Smooth muscle cell (in vitro differentiated cells): ENCODE results near the gene TNS4. TPM values are rescaled to one million over a fixed set of nuclear protein-coding genes. Genes with fewer than 3 reads are reported as not detected.

Experiments used
- DNase-seq: peaks from one replicate; lab custom pipeline; 2025; ENCODE audit not compliant: unreplicated experiment; lab: John Stamatoyannopoulos, UW
- H2AFZ ChIP-seq: fragments of 200-600 bp; sonication (generic); 2 replicates; pipeline ENCODE4 v1.6.0; 2016; ENCODE audit warnings: antibody characterized with exemption, low read depth, mild to moderate bottlenecking
- H3F3A ChIP-seq: fragments of 200-600 bp; sonication (generic); 2 replicates; pipeline ENCODE4 v1.6.0; 2017; ENCODE audit warnings: antibody characterized with exemption, low read depth
- H3K27ac ChIP-seq: fragments of 200-600 bp; sonication (generic); 2 replicates; pipeline ENCODE4 v1.5.1; 2016; ENCODE audit warnings: low read depth, mild to moderate bottlenecking
- H3K27me3 ChIP-seq: fragments of 200-600 bp; sonication (generic); 2 replicates; pipeline ENCODE4 v1.6.1; 2016; ENCODE audit warnings: low read depth, mild to moderate bottlenecking
- H3K36me3 ChIP-seq: fragments of 200-600 bp; sonication (generic); 2 replicates; pipeline ENCODE4 v1.5.1; 2016; ENCODE audit warnings: low read depth
- H3K4me1 ChIP-seq: fragments of 200-600 bp; sonication (generic); 2 replicates; pipeline ENCODE4 v1.5.1; 2016; ENCODE audit warnings: low read depth
- H3K4me2 ChIP-seq: fragments of 200-600 bp; sonication (generic); 2 replicates; pipeline ENCODE4 v1.6.0; 2016; ENCODE audit warnings: mild to moderate bottlenecking
- H3K4me3 ChIP-seq: fragments of 200-600 bp; sonication (generic); 2 replicates; pipeline ENCODE4 v1.5.1; 2016; ENCODE audit warnings: mild to moderate bottlenecking
- H3K79me2 ChIP-seq: fragments of 200-600 bp; sonication (generic); 2 replicates; pipeline ENCODE4 v1.6.0; 2016; ENCODE audit warnings: low read depth, mild to moderate bottlenecking
- H3K9ac ChIP-seq: fragments of 200-600 bp; sonication (generic); 2 replicates; pipeline ENCODE4 v1.6.0; 2016; ENCODE audit warnings: low read depth
- H3K9me3 ChIP-seq: fragments of 200-600 bp; sonication (generic); replicated peaks from 2 replicates; pipeline ENCODE4 v1.5.1; 2016; ENCODE audit warnings: low read depth
- H4K20me1 ChIP-seq: fragments of 200-600 bp; sonication (generic); 2 replicates; pipeline ENCODE4 v1.6.0; 2016; ENCODE audit warnings: low read depth
- WGBS: methylation state at CpG from one replicate; pipeline ENCODE4 v1.1.7; 2016; ENCODE audit warnings: low lambda C conversion rate; 5-methylcytosine and 5-hydroxymethylcytosine counted together
- polyA plus RNA-seq: library from polyadenylated mRNA; unstranded; fragments of >200 nt; fragmentation: Nextera tagmentation; extraction: Ambion mirVana; gene quantifications from 2 replicates; pipeline ENCODE4 v1.2.1, GENCODE V29; 2016
- total RNA-seq: library from RNA; depleted of rRNA; stranded (reverse); fragments of >200 nt; gene quantifications from 2 replicates; pipeline ENCODE4 v1.2.3, GENCODE V29; 2014
- TF ChIP-seq, protein P1 (sequence below): fragments of 200-600 bp; sonication (generic); IDR thresholded peaks from 2 replicates; pipeline ENCODE4 v1.5.1; 2017; ENCODE audit warnings: borderline replicate concordance, mild to moderate bottlenecking, antibody characterized with exemption; ENCODE audit not compliant: insufficient read depth, poor library complexity, severe bottlenecking

The TNS4 gene
- total and polyA plus RNA-seq, 2 experiments from 2014 or later, result 0.13 to 1.2 TPM

DNA sequence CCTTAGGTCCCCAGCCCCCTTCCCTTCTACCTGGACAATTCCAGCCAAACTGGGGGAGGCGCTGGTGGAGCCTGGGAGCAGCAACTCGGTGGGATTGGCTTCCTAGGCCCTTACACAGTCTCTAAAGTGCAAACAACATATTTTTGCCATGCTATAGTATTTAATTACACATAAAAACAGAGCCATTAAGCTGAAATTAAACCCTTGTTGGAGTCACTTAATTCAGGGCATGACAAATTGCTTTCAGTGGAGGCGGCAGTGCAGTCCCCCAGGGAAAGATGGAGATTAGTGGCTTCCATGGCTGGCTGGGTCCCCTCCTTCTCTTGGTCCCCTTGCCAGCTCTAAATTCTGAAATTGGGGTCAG lies 40.8 kb downstream of the TNS4 start:
- H3F3A ChIP-seq, result no peaks in the 10 kb centered on the region
- no peak overlapping the region for H3K4me2 ChIP-seq
- H3K4me1 ChIP-seq, result peaks cover 11% of the 10 kb centered on the region
- WGBS, result 87% methylated on average over 3 of the region's 3 CpGs
- no peaks in the 10 kb centered on the region for H3K9me3 ChIP-seq
- no peaks in the 10 kb centered on the region for H3K79me2 ChIP-seq
- no peak overlapping the region for H3K27ac ChIP-seq
- H3K9ac ChIP-seq, result no peak overlapping the region
- TF ChIP-seq, protein P1, sequence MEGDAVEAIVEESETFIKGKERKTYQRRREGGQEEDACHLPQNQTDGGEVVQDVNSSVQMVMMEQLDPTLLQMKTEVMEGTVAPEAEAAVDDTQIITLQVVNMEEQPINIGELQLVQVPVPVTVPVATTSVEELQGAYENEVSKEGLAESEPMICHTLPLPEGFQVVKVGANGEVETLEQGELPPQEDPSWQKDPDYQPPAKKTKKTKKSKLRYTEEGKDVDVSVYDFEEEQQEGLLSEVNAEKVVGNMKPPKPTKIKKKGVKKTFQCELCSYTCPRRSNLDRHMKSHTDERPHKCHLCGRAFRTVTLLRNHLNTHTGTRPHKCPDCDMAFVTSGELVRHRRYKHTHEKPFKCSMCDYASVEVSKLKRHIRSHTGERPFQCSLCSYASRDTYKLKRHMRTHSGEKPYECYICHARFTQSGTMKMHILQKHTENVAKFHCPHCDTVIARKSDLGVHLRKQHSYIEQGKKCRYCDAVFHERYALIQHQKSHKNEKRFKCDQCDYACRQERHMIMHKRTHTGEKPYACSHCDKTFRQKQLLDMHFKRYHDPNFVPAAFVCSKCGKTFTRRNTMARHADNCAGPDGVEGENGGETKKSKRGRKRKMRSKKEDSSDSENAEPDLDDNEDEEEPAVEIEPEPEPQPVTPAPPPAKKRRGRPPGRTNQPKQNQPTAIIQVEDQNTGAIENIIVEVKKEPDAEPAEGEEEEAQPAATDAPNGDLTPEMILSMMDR, result no peak
- no peak overlapping the region for H3K4me3 ChIP-seq
- DNase-seq, result no peak
- H2AFZ ChIP-seq, result no peak overlapping the region
- H3K27me3 ChIP-seq, result no peaks in the 10 kb centered on the region
- no peaks in the 10 kb centered on the region for H3K36me3 ChIP-seq
- no peaks in the 10 kb centered on the region for H4K20me1 ChIP-seq

DNA sequence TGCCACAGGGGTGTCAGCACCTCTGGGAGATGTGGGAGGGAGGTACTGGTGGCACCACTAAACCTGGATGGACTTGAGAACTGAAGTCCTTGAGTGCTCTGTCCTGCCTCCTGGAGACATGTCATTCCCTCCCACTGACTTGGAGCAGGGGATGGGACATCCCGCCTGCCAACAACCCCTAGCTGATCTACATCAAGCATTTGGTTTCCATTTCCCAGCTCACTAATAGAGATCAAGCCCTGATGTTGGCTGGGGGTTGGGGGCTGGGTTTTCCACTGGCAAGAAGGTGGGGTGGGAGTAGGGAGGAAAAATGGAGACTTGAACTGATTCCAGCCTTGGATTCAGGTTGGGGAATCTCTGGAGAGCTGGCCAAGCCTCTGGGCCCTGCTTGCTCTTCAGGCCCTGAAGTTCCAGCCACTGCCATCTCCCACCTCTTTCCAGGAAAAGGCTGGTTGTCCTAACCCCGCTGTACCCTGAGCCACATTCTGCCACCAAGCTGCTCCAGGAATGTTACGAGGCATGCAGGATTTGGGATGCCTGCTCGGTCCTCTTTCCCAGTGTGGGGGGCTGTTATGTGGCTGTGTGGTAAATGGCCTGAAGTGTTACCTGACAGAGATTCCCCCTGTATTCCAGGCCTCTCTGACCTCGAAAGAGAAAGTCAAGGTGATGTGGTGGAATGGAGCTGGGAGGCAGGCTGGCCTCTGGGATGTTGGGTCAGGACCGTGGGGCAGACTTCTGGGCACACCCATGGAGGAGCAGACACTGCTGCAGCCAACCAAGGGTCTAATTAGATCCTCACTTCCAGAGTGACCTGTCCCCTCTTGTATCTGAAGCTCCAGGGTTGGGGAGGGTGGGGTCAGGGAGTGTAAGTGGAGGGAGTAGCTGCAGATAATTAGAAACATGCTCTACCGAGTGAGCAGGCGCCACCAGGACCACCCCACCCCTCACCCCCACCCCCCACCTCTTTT lies 41.5 kb downstream of the TNS4 start:
- TF ChIP-seq, protein P1, result no peak
- Histone ChIP-seq H3K79me2 (no peaks in the 10 kb centered on the region), H3K36me3 (no peaks in the 10 kb centered on the region), H3K4me1 (peaks cover 11% of the 10 kb centered on the region), H3K27ac (no peak overlapping the region), H3K4me3 (no peak overlapping the region), H2AFZ (no peak overlapping the region), H3F3A (no peaks in the 10 kb centered on the region), H4K20me1 (no peaks in the 10 kb centered on the region), H3K4me2 (no peak overlapping the region), H3K27me3 (no peaks in the 10 kb centered on the region), H3K9me3 (no peaks in the 10 kb centered on the region), H3K9ac (no peak overlapping the region)
- WGBS, result 72% methylated on average over 6 of the region's 8 CpGs
- DNase-seq, result no peak

GRCh38 chr17:40458851-40459482 lies 42.5 kb downstream of the TNS4 start:
- Histone ChIP-seq H3F3A (no peaks in the 10 kb centered on the region), H3K36me3 (no peaks in the 10 kb centered on the region), H3K9ac (no peak overlapping the region), H3K4me1 (peaks cover 11% of the 10 kb centered on the region), H3K27ac (no peak overlapping the region), H3K4me3 (no peak overlapping the region), H3K9me3 (no peaks in the 10 kb centered on the region), H4K20me1 (no peaks in the 10 kb centered on the region), H3K4me2 (no peak overlapping the region), H3K79me2 (no peaks in the 10 kb centered on the region), H2AFZ (no peak overlapping the region), H3K27me3 (no peaks in the 10 kb centered on the region)
- no peak for DNase-seq
- 95% methylated on average over 12 of the region's 12 CpGs for WGBS
- TF ChIP-seq, protein P1, result no peak
